GM23338 (cell line): ENCODE results near the gene IGF2.

ENCODE experiments used
- CREB1 ChIP-seq: fragments of 250-450 bp; sonication (Bioruptor Pico); IDR thresholded peaks from 2 replicates; pipeline ENCODE4 v1.5.0; 2020; ENCODE audit warnings: low read depth, mild to moderate bottlenecking, moderate library complexity
- CTCF ChIP-seq, 2 experiments: fragments of 200-600 bp in 1 of 2; sonication (generic) in 1 of 2; conservative IDR thresholded peaks; 2 replicates each; pipeline versions ENCODE4 v1.5.1 to v1.6.1; 2016 to 2017; ENCODE audit warnings: antibody characterized with exemption in 2 of 2, low read depth in 2 of 2, mild to moderate bottlenecking in 2 of 2, moderate library complexity in 1 of 2
- EZH2 ChIP-seq: fragments of 200-600 bp; sonication (generic); IDR thresholded peaks from one replicate; pipeline ENCODE4 v1.8.0; 2017; ENCODE audit warnings: antibody characterized with exemption, mild to moderate bottlenecking, low read depth; ENCODE audit not compliant: unreplicated experiment
- EZH2phosphoT487 ChIP-seq: fragments of 200-600 bp; sonication (generic); IDR thresholded peaks from one replicate; pipeline ENCODE4 v1.8.1; 2018; ENCODE audit warnings: antibody characterized with exemption; ENCODE audit not compliant: unreplicated experiment
- JUNB ChIP-seq: IDR thresholded peaks from one replicate; pipeline ENCODE4 v1.6.1; 2016; ENCODE audit warnings: antibody characterized with exemption; ENCODE audit not compliant: unreplicated experiment
- POLR2AphosphoS5 ChIP-seq: IDR thresholded peaks from 2 replicates; pipeline ENCODE4 v1.6.1; 2016; ENCODE audit warnings: antibody characterized with exemption, low read depth
- REST ChIP-seq: IDR thresholded peaks from one replicate; pipeline ENCODE4 v1.6.1; 2018; ENCODE audit warnings: antibody characterized with exemption; ENCODE audit not compliant: unreplicated experiment
- STAT1 ChIP-seq: IDR thresholded peaks from one replicate; pipeline ENCODE4 v1.6.1; 2016; ENCODE audit warnings: antibody characterized with exemption; ENCODE audit not compliant: unreplicated experiment
- ZNF114 ChIP-seq: fragments of 250-450 bp; sonication (Bioruptor Pico); IDR thresholded peaks from 2 replicates; pipeline ENCODE4 v1.5.0; 2020; ENCODE audit warnings: mild to moderate bottlenecking, moderate library complexity

GRCh38 chr11:2177076-2177475, 37.9 kb upstream of the IGF2 start:
- TF ChIP-seq REST (no peak), POLR2AphosphoS5 (no peak), CTCF (conservative IDR thresholded peaks at IDR 0.05; ENCODE audit: low read depth in 2 of 2) (no peak), CREB1 (CRISPR knock-in tag) (no peak), EZH2 (no peak), EZH2phosphoT487 (no peak), STAT1 (no peak), ZNF114 (no peak), JUNB (no peak)
